Sciatic nerve (tissue), 2 donors: ENCODE measurements around the gene STRN3. TPM values are rescaled to one million over a fixed set of nuclear protein-coding genes. Genes with fewer than 3 reads are reported as not detected.
"Not testable (repeated sequence)": the region's sequence is repeated elsewhere in the genome, so short reads cannot be mapped to it uniquely, and the experiment has no call there.

Experiments
- ATAC-seq: fragments of 200-7000 bp; cut with Tn5 transposase; one replicate; pipeline ENCODE4 v1.9.1; 2020; ENCODE audit warnings: mild to moderate bottlenecking, moderate library complexity
- DNase-seq: peaks from one replicate; pipeline ENCODE4 v3.0.0-alpha.2; 2020; ENCODE audit warnings: low spot score
- intact Hi-C: fragments of 100-400 bp; cut with DNase I; formaldehyde crosslinking; loops from one replicate; pipeline ENCODE4 v1.14.2; 2022
- total RNA-seq: library from RNA; stranded (reverse); fragmentation: NEBNext Ultra II Directional; extraction: Animal tissue kit (Norgen Biotek cat#: 25700); gene quantifications from one replicate; pipeline ENCODE4 v1.2.1, GENCODE V29; 2021
- donor health status: DM: no; HTN: no; CAD: no.
- donor health status: DM: no; HTN: no; CAD: no.

Gene STRN3
- total RNA-seq, 1 donor from 2014 or later = 50.1 TPM

GRCh38 chr14:30943694-30944093 lies 82.5 kb downstream of the STRN3 start:
- intact Hi-C loops = no loop called here
- DNase-seq (no peak), ATAC-seq (no peak)

- DNase-seq (no peak), ATAC-seq (no peak)
- intact Hi-C loops = no loop called here
Observed at GRCh38 chr14:30940886-30941285, 85.3 kb downstream of the STRN3 start.

- intact Hi-C loops = no loop called here
- DNase-seq = no peak
- no peak for ATAC-seq
Observed at GRCh38 chr14:30938617-30939016, 87.6 kb downstream of the STRN3 start.

- intact Hi-C loops = no loop called here
- no peak for DNase-seq
- no peak for ATAC-seq
Observed at GRCh38 chr14:30935445-30935844, 90.7 kb downstream of the STRN3 start.

GRCh38 chr14:30933937-30934336 lies 92.2 kb downstream of the STRN3 start:
- DNase-seq, intact Hi-C loops, ATAC-seq: not testable (repeated sequence)

GRCh38 chr14:30928462-30928861 lies 97.7 kb downstream of the STRN3 start:
- DNase-seq (no peak), ATAC-seq (no peak)
- intact Hi-C loops = no loop called here

GRCh38 chr14:30925254-30925653 lies 100.9 kb downstream of the STRN3 start:
- intact Hi-C loops = no loop called here
- ATAC-seq (no peak), DNase-seq (no peak)

- intact Hi-C loops = no loop called here
- DNase-seq = no peak
- ATAC-seq = no peak
Observed at GRCh38 chr14:30921788-30922187, 104.4 kb downstream of the STRN3 start.

GRCh38 chr14:30921305-30921704 lies 104.9 kb downstream of the STRN3 start:
- DNase-seq = no peak
- intact Hi-C loops = no loop called here
- ATAC-seq = no peak

- DNase-seq (no peak), ATAC-seq (peak; percentile 74)
- intact Hi-C loops = no loop called here
Observed at GRCh38 chr14:30915596-30915995, 110.6 kb downstream of the STRN3 start.

GRCh38 chr14:30914812-30915211 lies 111.4 kb downstream of the STRN3 start:
- DNase-seq (no peak), ATAC-seq (no peak)
- intact Hi-C loops = no loop called here

GRCh38 chr14:30908826-30909225 lies 117.4 kb downstream of the STRN3 start:
- intact Hi-C loops = no loop called here
- ATAC-seq (no peak), DNase-seq (no peak)

- DNase-seq = no peak
- intact Hi-C loops = no loop called here
- ATAC-seq = no peak
Observed at GRCh38 chr14:30907659-30908057, 118.5 kb downstream of the STRN3 start.

GRCh38 chr14:30906752-30907658 lies 119.2 kb downstream of the STRN3 start:
- intact Hi-C loops = no loop called here
- ATAC-seq (peak; percentile 28), DNase-seq (no peak)

GRCh38 chr14:30903285-30904124 lies 122.7 kb downstream of the STRN3 start:
- ATAC-seq (no peak), DNase-seq (no peak)
- intact Hi-C loops = no loop called here

GRCh38 chr14:30897121-30897520 lies 129.1 kb downstream of the STRN3 start:
- ATAC-seq, intact Hi-C loops, DNase-seq: not testable (repeated sequence)

GRCh38 chr14:30896435-30896834 lies 129.7 kb downstream of the STRN3 start:
- intact Hi-C loops = no loop called here
- ATAC-seq = no peak
- DNase-seq = no peak

- intact Hi-C loops = no loop called here
- ATAC-seq = no peak
- DNase-seq = no peak
Observed at GRCh38 chr14:30894923-30895515, 131.2 kb downstream of the STRN3 start.

GRCh38 chr14:30893819-30894218 lies 132.4 kb downstream of the STRN3 start:
- DNase-seq = no peak
- ATAC-seq = no peak
- intact Hi-C loops = no loop called here

GRCh38 chr14:30889244-30889594 lies 137.0 kb downstream of the STRN3 start:
- ATAC-seq (no peak), DNase-seq (no peak)
- intact Hi-C loops = no loop called here
